Measurements from ENCODE around the gene PRKCA.

GRCh38 chr17:66849032-66849655 is 546.7 kb downstream of the PRKCA start:
- TF ChIP-seq POLR2A (IDR thresholded peaks at IDR 0.05; ENCODE audit: low read length) = no peak
- TF ChIP-seq GATA1 (IDR thresholded peaks at IDR 0.05; ENCODE audit: low read depth, low read length) = no peak

Data from erythroblast (primary cell).